IPS-11a (cell line): Measurements from ENCODE around the gene ZCCHC3.
"Not testable (repeated sequence)": the region's sequence is repeated elsewhere in the genome, so short reads cannot be mapped to it uniquely, and the experiment has no call there.

Source experiments
- H3K4me3 ChIP-seq: one replicate; pipeline ENCODE4 v1.5.1; 2013; ENCODE audit warnings: low read depth, low read length, control low read depth

Gene ZCCHC3, protein sequence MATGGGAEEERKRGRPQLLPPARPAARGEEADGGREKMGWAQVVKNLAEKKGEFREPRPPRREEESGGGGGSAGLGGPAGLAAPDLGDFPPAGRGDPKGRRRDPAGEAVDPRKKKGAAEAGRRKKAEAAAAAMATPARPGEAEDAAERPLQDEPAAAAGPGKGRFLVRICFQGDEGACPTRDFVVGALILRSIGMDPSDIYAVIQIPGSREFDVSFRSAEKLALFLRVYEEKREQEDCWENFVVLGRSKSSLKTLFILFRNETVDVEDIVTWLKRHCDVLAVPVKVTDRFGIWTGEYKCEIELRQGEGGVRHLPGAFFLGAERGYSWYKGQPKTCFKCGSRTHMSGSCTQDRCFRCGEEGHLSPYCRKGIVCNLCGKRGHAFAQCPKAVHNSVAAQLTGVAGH

DNA sequence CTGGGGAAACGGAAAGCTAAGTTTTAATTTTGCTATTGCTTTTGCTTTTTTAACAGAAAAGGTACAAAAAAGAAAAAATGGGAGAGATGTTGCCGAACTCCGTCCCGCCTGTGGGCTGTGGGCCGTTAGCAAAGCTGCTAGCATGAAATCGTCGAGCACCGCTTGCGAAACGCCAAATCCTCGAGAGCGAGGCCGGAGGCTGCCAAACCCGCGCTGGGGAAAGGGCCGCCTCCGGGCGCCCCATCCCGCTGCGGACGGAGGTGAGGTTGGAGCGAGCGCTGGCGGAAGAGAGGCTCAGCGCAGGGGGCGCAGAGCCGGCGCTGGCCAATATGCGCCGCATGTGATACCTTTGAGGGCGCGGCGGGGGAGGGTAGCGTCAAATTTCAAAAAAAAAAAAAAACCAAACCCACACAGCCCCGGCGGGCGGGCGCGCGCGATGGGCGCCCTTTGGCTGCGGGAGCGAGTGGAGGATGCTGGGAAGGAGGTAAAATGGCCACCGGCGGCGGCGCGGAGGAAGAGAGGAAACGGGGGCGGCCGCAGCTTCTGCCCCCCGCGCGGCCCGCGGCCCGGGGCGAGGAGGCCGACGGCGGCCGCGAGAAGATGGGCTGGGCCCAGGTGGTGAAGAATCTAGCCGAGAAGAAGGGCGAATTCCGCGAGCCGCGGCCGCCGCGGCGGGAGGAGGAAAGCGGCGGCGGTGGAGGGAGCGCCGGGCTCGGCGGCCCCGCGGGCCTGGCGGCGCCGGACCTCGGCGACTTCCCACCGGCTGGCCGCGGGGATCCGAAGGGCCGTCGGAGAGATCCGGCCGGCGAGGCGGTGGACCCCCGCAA is at the start of gene ZCCHC3:
Gene ZCCHC3 (plus strand): TSS at position 473 of the 827 bp plus-strand sequence. CDS start 17 bp downstream, at position 490.
- H3K4me3 ChIP-seq: peak within 1 kb of the TSS; percentile 96

DNA sequence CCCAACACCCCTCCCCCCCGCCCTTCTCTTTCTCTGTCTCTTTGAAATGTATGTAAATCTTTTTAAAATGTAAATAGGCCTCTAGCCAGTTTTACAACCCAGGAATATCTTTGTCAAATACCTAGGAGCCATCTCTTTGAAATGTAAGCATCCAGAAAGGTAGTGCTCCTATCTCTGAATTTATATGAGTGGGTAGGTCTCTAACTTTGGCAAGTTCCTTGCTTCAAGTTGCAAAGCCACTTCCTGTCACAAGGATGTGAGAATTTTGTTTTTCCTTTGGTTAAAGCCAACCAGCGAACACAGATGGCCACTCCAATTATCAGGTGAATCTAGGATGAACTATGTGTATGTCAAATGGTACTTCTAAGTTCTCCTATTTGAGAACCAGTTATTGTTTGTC is 46.0 kb upstream of the ZCCHC3 start:
- H3K4me3 ChIP-seq: no peak overlapping the region

DNA sequence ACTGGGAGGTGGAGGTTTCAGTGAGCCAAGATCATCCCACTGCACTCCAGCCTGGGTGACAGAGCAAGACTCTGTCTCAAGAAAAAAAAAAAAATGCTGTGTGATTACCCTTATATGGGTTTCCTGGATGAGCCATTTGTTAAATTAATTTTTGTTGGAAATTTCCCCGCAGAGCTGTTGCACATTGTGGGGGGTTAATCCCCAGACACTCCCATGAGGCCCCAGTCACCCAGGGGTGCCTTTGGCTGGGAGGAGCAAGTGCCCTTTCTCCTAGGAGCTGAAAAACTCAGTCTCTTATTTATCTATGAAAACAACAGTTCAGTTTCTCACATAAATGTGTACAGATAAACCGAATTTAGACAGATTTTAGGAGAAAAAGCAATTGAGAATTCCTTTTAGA is 44.6 kb upstream of the ZCCHC3 start:
- no peak overlapping the region for H3K4me3 ChIP-seq

DNA sequence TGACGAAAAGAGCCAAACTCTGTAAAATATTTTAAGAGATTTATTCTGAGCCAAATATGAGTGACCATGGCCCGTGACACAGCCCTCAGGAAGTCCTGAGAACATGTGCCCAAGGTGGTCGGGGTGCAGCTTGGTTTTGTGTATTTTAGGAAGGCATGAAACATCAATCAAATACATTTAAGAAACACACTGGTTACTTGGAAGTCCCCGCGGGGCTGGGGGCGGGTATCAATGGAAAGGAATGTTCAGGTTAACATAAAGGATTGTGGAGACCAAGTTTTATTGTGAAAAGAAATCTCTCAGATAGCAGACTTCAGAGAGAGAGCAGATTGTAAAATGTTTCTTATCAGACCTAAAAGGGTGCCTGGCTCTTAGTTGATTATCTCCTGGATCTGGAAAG is 43.9 kb upstream of the ZCCHC3 start:
- not testable (repeated sequence) for H3K4me3 ChIP-seq

DNA sequence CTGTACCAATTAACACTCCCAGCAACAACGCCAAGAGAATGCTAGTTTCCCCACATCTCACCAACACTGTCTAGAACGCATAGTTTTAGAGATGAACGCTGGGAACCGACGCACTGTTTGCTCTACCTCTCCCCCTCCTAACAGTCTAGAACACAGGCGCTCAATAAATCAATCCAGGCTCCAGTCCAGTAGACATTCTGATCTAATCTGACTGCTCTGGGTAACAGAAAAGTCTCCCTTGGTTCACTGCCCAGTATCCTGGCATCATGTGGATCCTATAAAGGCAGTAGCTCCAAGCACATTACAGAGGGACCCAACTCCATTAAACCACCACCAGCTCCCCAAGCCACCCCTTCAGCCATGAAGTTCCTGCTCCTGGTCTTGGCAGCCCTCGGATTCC is 40.0 kb upstream of the ZCCHC3 start, which contains the start of gene DEFB132:
Gene DEFB132 (plus strand): TSS at position 306 of the 400 bp plus-strand sequence. CDS start 55 bp downstream, at position 361.
- H3K4me3 ChIP-seq: no peak within 1 kb of the TSS

DNA sequence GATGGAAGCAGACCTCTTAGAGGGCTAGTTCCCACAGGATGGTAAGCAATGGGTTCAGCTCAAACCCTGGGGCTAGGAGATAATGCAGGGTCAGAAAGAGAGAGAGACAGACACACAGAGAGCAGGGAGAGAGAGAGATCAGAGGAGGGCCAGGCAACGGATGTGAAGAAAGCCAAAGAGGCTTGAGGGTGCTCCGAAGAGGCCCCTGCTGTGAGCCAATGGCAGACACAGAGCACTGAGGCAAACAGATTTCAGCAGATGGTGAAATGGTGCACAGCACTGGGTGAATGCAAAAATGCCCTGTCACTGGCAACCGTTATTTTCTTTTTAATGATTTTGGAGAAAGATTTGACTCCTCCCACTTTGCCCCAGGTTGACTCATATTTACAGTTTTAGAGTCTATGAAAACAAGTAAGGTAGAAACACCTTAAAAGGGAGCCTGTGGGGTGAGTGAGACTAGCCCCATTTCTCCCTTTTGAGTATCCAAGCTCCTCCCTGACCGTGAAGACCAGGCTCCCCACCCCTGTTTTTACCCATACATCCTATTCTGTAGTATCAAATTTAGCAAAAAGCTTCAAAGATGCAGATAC is 39.0 kb upstream of the ZCCHC3 start:
- H3K4me3 ChIP-seq: no peak overlapping the region

DNA sequence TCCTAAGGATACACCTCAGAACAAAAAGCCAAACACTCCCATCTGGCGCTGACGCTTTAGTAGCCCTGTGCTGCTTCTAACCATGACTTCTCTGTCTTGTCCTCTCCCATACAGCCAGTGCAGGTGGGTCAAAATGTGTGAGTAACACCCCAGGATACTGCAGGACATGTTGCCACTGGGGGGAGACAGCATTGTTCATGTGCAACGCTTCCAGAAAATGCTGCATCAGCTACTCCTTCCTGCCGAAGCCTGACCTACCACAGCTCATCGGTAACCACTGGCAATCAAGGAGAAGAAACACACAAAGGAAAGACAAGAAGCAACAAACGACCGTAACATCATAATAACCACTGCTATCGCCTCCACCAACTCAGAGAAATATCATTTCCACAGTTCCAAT is 38.4 kb upstream of the ZCCHC3 start:
- H3K4me3 ChIP-seq: no peak overlapping the region

DNA sequence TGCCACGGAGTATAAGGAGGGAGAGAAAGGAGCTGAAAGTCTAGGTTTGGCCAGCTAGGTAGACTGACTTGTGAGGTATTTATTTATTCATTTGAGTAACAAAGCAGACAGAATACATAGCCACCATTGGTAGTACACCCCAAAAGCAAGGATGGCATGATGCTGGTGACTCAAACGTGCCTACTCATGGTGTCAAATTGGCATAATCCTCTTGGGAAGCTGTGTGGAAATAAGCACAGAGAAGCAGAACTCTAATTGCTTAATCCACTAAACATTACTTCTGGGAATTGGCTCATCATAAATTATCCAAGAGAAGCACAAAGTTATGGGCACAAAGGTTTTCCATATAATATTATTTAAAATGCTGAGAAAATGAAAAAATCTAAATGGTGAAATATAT is 37.4 kb upstream of the ZCCHC3 start:
- H3K4me3 ChIP-seq: no peak overlapping the region

DNA sequence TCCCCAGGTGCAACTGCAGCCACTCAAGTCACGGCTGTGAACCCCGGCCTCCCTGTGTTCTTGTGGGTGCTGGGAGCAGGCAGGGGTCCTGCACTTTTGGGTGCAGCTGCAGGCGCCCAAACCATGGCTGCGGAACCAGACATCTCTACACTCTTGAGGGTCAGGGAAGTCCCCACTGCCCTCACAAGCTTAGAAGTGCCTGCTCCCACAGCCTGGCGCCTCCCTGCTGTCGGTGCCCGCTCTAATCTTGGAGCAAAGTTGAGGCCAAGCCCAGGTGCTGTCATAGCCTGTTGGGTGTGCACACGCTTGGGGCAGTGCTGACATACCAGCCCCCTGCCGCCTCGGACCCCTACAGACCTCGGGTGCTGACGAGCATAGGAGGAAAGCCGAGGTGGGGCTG is 33.7 kb upstream of the ZCCHC3 start:
- no peak overlapping the region for H3K4me3 ChIP-seq

DNA sequence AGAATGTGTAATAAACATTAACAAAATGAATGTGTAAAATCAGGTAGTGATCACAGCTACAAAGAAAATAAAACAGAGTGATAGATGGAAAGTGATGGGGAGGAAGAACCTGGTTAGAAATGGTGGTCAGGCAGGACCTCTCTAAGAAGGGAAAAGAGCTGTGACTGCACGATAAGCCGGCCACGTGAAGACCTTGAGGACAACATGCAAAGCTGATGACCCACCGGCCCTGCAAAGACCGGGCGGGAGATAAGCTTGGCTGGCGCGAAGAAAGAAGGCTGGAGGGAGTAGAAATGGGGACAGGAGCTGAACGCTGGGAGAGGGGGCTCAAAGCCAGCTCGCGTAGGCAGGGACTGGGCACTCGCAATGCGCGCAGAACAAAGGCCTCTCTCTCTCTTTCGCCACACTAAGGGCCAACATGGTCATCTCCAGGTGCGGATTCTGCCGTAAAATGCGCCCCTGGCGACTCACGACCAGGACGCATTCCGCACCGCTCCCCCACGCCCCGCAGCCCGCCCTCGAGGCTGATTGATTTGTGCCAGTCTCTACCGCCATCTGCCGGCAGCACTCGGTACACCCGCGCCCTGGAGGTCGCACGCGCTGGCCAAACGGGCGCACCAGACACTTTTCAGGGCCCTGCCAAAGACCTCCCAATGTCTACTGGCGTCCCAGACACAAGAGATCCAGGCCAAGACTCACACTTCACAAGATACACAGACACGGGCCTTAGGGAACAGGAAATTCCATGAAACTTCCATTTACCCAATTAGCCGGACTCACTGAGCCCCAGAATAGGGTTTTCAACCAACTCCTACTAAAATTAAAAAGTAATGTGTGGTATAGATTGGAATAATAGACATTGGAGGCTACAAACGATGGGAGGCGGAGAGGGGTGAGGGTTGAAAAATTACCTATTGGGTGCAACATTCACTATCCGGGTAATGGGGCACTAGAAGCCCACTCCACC is 30.5 kb upstream of the ZCCHC3 start:
- peak overlapping the region; percentile 27 for H3K4me3 ChIP-seq

DNA sequence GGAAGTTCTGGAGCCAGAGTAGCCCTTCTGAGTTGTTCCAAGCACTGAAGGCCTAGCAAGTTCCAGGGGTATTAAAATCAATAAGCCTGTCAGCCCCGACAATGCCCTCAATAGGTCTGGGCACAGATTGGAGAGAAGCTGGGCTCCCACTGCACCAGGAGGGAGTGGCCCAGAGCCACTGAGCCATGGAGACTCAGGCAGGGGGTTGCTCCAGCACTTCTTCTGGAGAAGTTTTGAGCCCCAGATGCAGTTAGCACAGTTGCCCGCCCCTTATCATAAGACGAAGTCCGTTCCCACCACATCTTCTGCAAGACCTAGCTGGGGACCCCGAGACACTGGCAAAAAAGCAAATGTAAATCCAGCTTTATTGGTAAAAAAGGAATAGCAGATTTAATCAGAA is 26.9 kb upstream of the ZCCHC3 start:
- H3K4me3 ChIP-seq: no peak overlapping the region

DNA sequence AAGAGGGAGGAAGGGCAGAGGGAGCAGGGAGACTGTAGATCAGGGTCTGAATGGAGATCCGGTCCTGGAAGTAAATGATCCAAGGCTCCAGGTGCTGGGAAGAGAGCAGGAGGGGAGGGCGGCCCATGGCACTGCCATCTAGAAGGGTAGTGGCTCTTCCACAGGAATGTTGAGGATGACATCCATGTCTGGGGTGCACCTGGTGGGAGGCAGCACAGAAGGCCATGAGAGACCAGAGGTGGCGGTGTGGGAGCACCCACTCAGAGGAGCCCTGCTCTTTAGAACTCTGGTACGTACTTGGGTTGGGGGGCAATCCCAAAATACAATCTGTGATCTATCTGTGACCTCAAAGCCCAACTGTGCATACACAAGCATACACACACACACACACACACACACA is 26.3 kb upstream of the ZCCHC3 start:
- no peak overlapping the region for H3K4me3 ChIP-seq

DNA sequence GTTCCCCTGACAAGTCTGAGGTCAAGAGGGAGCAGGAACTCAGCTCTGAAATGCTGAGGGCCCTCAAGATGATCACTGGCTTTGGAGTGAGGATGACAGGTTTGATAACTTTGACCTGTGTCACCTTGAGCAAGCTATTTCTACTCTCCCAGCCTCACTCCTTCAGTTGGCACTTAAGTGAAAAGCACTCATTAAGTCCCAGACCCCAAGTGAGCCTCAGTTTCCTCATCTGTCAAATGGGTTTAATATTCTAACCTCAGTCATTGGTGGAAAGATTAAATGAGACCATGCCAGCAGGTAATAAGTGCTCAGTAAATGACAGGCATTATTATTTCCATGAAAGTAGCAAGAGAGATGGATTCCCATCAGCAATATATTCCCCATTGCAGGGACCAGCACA is 25.8 kb upstream of the ZCCHC3 start:
- H3K4me3 ChIP-seq: no peak overlapping the region

DNA sequence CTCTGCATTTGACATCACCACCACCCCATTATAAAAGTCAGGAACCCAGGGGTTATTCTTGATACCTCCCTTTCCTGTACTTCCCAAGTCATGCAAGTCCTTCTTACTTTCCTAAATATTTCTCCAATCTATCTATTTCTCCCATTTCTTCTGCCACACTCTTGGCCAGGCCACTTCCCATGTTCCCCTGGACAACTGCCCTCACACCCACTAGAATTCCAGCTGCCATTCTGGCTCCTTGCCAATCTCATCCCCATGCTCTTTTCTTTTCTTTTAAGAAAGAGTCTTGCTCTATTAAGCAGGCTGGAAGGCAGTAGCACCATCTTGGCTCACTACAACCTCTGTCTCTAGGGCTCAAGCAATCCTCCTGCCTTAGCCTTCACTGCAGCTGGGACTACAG is 24.7 kb upstream of the ZCCHC3 start:
- no peak overlapping the region for H3K4me3 ChIP-seq

DNA sequence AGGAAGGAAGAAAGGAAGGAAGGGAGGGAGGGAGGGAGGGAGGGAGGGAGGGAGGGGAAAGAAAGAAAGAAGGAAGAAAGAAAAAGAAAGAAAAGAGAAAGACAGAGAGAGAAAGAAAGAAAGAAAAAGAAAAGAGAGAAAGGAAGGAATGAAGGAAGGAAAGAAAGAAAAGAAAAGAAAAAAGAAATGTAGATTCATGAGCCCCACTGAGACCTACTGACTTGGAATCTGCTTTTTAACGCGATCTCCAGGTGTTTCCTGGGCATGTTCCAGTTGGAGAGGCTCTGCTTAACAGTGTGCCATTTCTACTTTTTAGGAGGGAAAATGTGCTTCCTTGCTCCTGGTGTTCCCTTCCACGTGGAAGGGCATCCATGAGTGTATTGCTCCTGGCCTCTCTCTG is 23.5 kb upstream of the ZCCHC3 start:
- no peak overlapping the region for H3K4me3 ChIP-seq

DNA sequence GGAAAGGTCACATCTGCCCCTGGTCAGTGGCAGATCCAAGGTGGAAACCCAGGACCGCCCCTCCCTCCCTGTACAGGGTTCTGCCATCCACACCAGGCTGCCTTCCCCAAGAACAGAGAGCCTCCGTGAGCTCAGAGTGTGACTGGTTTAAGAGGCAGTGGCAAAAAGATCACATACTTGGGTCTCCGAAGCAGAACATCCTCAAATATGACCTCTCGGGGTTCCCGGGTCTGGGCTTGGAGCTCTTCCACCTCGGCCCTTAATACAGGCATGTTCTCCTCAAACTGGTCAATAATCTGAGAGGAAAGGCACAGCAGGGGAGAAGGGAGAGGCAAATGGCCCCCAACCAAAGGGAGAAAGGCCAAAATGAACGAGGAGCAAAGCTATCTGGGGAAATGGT is 21.6 kb upstream of the ZCCHC3 start:
- no peak overlapping the region for H3K4me3 ChIP-seq

DNA sequence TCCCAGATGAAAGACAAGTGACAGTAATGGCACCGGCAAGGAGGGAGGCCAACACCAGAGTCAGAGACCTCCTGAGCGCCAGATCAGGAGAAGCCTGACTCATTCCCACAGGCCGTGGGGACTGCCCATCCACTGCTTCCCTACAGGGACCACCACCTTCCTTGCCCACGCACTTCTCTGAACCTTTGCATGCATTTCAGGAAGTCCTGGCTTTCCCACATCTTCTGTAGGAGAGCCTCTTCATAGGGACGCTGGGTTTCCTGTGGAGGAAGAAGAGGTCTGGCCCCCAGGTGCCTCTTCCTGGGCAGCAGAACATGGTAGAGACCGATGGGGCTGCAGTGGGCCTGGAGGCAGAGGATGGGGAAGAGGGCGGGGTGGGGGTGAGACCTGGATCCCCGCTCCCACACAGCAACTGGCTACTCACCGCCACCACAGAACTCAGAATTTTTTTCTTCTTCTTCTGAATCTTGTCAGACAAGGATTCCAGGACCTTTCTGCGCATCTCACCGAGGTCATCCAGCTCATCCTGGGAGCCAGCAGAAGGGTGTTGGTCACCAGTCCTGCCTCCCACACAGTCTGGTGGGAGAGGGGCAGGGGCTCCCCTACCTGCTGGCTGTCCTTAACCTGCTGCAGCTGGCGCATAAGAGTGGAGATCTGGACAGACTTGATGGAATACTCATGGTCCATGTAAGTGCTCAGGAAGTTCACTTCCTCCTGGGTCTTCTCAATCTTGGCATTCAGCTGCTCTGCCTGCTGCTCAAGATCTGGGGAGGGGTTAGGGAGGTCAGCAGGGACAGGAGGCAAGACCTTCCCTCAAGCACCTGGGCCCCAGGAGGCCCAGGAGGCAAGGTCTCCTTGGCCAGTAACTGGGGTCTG is 20.5 kb upstream of the ZCCHC3 start:
- H3K4me3 ChIP-seq: no peak overlapping the region

DNA sequence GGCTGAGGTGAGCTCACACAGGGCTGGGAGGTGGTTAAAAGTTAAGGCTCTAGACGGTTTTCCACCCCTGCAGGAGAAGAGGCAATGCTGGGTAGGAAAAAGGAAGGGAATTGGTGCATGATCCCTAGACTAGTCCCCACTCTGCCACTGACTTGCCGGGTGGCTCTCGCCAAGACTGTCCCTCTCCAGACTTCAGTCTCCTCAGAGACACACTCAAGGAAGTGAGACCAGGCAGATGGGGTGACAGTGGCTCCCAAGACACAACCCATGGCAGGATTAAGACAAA is 19.9 kb upstream of the ZCCHC3 start:
- no peak overlapping the region for H3K4me3 ChIP-seq

DNA sequence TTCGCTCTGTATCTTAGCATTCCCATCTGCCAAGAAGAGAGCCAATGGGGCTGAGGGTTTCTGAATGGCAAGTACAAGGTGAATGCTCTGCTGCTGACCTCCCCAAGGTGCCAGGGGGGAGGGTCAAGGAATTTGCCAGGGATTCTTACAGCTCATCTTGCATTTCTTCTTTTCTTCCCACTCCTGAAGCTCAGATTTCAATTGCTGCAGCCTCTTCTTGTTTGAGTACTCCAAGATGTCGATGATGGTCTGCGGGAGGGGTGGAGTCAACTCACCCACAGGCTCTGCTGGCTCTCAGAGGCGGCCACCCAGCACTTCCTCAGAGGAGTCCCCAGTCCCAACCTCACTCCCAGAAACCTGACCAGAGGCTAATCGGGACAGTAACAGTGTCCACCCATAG is 19.2 kb upstream of the ZCCHC3 start:
- peak overlapping the region; percentile 13 for H3K4me3 ChIP-seq
